ENCODE results near the gene ELF1. TPM values are rescaled to one million over a fixed set of nuclear protein-coding genes. Genes with fewer than 3 reads are reported as not detected.

ELF1 gene
- total and polyA plus RNA-seq, 2 of the 4 experiments (the other 2 are of a cell fraction): 25.4 to 27.6 TPM

GRCh38 chr13:41012536-41012935, 6.6 kb downstream of the ELF1 start:
- Histone ChIP-seq H3K9ac (ENCODE audit: low read depth, low read length) (no peak overlapping the region), H3K9me1 (ENCODE audit: insufficient read depth, low read length) (peaks cover 3% of the 10 kb centered on the region; the same call in 1 of the 2 replicates), H3K23ac (ENCODE audit: low read depth, low read length) (no peak overlapping the region), H3K36me3 (ENCODE audit: control insufficient read depth, insufficient read depth, low read length) (0 out of 2 replicates have a peak, but pooled peaks cover 3% of the 10 kb centered on the region), H3K56ac (ENCODE audit: extremely low read depth, insufficient read depth, low read length) (no peak overlapping the region), H4K20me1 (ENCODE audit: insufficient read depth, low read length) (peaks cover 25% of the 10 kb centered on the region), H2AK9ac (replicated peaks; ENCODE audit: low read depth, low read length, poor library complexity) (no peak overlapping the region), H3K4me3 (ENCODE audit: insufficient read depth, low read depth, low read length) (no peak overlapping the region), H3K4me2 (ENCODE audit: low read depth, low read length) (no peak overlapping the region), H2BK20ac (ENCODE audit: low read depth, low read length) (no peak overlapping the region), H3K14ac (replicated peaks; ENCODE audit: low read depth, low read length) (no peak overlapping the region), H3K79me1 (ENCODE audit: low read depth in 1 of 2, low read length in 2 of 2) (peaks cover 23 to 48% of the 10 kb centered on the region in 2 experiments), H2BK120ac (ENCODE audit: low read depth, low read length) (no peak overlapping the region), H3K27ac (ENCODE audit: insufficient read depth, low read length) (no peak overlapping the region), H2AFZ (replicated peaks; ENCODE audit: low read length, poor library complexity) (no peak overlapping the region), H4K8ac (ENCODE audit: low read depth in 2 of 2, low read length in 2 of 2) (no peak overlapping the region), H3K9me3 (ENCODE audit: control insufficient read depth, insufficient read depth, low read length) (no peaks in the 10 kb centered on the region), H3K27me3 (ENCODE audit: control insufficient read depth, insufficient read depth, low read length) (no peaks in the 10 kb centered on the region), H4K5ac (ENCODE audit: low read depth, low read length) (no peak overlapping the region), H3K4ac (ENCODE audit: low read depth, low read length) (no peak overlapping the region), H3K18ac (ENCODE audit: low read depth, low read length) (no peak overlapping the region), H2BK5ac (ENCODE audit: low read depth, low read length, poor library complexity, severe bottlenecking) (no peak overlapping the region), H2AK5ac (ENCODE audit: low read depth, low read length) (no peak overlapping the region), H4K91ac (ENCODE audit: insufficient read depth, low read depth, low read length) (no peak overlapping the region), H2BK15ac (ENCODE audit: low read depth, low read length) (no peak overlapping the region), H3K4me1 (ENCODE audit: control insufficient read depth, insufficient read depth, low read length) (peaks cover 2% of the 10 kb centered on the region)
- in situ Hi-C loops (cut with MboI; ENCODE audit: low sequenced_read_pairs) (no loop called here), intact Hi-C loops (cut with micrococcal nuclease) (no loop called here), dilution Hi-C loops (cut with HindIII; ENCODE audit: low sequenced_read_pairs, unreplicated experiment) (no loop called here)
- BruUV-seq (replicated peaks): no TSS peak
- no peak for ATAC-seq (ENCODE audit: low read depth)
- no peak for TF ChIP-seq MXI1 (IDR thresholded peaks at IDR 0.05; ENCODE audit: borderline replicate concordance, low read depth, low read length)
- no peak for TF ChIP-seq NFE2L2 (IDR thresholded peaks at IDR 0.05; ENCODE audit: low read depth, low read length)
- no peak for TF ChIP-seq RCOR1 (IDR thresholded peaks at IDR 0.05; ENCODE audit: insufficient replicate concordance, low read length)
- ChIA-PET POLR2A (ENCODE audit: unreplicated experiment) (no interaction called here), CTCF (no interaction called here)
- no peak for DNase-seq
- 100% methylated on average over 1 of the region's 2 CpGs; no CpG with 5 or more reads in 1 of the 2 experiments for WGBS, 2 experiments (ENCODE audit: extremely low coverage in 2 of 2, insufficient read length in 1 of 2)
